Measurements from ENCODE around the gene CHML.

Gene CHML

GRCh38 chr1:241644259-241644658 lies 4.1 kb upstream of the CHML start:
- DNase-seq: no peak

DNA sequence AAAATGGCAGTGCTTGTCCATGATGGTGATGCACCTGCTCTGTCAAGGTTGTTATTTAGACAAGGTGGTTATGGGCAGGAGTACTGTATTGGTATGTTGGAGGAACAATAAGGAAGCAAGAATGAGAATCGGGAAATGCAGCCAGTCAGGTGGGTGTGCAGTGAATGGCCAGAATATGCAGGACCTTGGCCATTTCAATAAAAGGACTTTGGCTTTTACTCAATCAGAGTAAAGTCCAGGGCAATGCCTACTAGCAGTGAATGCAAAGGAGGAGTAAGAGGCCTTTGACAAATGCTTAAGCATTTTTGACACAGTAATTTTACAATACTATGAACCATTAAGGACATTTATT lies 2.4 kb upstream of the CHML start:
- DNase-seq: no peak

- no peak for DNase-seq
Observed at GRCh38 chr1:241641773-241642592, 1.8 kb upstream of the CHML start.

GRCh38 chr1:241640867-241641622 lies 876 bp upstream of the CHML start:
- DNase-seq: no peak

DNA sequence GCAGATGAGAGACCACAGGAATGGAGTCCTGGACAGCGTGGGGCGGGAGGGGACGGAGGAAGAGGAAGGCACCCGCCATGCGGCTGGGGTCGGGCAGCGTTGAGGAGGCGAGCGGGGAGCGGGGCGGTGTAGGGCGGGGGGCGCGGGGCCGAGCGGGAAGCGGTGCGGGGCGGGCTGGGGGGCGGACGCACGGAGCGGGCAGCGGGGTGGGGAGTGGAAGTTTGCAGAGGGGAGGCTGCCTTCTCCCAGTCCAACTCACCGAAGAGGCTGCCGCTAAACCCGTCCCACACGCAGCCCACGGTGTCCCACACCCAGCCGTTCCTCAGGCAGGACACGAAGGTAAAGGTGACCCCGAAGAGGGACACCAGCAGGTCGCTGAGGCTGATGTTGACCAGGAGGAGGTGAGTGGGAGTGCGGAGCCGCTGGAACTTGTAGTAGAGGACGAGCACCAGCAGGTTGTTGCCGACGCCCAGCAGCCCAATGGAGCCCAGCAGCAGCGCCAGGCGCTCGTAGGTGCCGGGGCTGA lies 483 bp downstream of the CHML start:
- no peak for DNase-seq

- DNase-seq: no peak
Observed at GRCh38 chr1:241638909-241639622, 1.1 kb downstream of the CHML start.

- DNase-seq: no peak
Observed at GRCh38 chr1:241638099-241638682, 2.0 kb downstream of the CHML start.

GRCh38 chr1:241637604-241638003 lies 2.6 kb downstream of the CHML start:
- no peak for DNase-seq

DNA sequence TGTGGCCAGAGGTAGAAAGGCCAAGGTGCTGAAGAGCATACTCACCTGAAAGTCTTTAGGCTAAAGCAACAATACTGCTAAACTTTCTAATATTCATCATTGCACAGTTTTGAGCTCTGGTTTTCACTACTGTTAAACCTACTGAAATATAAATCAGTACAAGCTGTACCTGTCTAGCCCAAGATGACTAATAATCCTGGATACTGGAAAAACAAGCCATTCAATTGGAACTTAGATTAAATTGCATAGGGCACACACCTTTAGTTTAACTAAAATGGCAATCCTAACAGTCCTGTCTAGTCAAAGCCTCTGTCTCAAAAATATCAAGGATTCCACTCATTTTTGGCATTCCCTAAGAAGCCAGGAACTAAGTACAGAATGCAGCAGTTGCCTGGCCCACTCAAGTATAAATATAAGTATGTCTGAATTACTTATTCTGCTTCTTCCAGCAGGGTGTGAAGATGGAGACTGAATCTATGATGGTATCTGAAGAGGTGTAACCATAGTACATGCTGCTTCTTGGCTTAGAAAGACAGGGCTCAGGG lies 3.1 kb downstream of the CHML start:
- no peak for DNase-seq

- no peak for DNase-seq
Observed at GRCh38 chr1:241636291-241636690, 3.9 kb downstream of the CHML start.

- DNase-seq: no peak
Observed at GRCh38 chr1:241635556-241636152, 4.5 kb downstream of the CHML start.

- no peak for DNase-seq
Observed at GRCh38 chr1:241632987-241633386, 7.2 kb downstream of the CHML start.

- DNase-seq: no peak
Observed at GRCh38 chr1:241631674-241632073, 8.5 kb downstream of the CHML start.

DNA sequence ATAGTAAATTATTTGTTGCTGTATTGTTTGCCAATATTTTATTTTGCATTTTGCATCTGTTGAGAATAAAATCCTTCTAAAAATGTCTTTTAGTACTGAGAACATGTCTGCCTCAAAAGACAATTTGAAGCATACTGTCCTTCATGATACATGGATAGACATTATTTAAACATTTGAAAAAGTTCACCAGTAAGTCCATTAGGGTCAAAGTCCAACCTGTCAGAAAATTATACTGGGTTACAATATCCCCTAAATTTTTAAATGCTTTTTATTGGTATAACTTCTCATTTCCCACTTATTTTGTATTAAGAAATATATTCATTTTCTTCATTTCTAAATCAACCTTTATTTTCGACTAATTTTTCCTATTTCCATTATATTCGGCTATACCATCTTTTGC lies 9.3 kb downstream of the CHML start:
- DNase-seq: no peak

DNA sequence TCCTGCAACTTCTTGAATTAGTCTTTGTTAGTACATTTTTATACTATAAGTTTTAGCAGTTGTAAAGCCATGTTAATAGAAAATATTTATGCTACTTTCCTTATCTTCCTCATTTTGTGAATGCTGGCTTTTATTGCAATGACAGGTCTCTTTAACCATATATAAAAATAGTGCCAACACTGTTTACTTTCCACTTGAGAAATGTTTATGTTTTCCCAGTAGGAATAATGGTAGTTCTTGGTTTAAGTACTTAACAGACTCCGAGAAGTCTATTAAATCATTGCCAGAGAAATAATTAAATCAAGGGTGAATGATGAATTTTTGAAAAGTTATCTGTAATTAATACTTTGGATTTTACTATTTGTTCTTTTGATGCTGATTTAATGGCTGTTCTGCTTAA lies 9.7 kb downstream of the CHML start:
- no peak for DNase-seq

- no peak for DNase-seq
Observed at GRCh38 chr1:241630005-241630404, 10.2 kb downstream of the CHML start.

- DNase-seq: no peak
Observed at GRCh38 chr1:241627453-241628259, 12.5 kb downstream of the CHML start.

DNA sequence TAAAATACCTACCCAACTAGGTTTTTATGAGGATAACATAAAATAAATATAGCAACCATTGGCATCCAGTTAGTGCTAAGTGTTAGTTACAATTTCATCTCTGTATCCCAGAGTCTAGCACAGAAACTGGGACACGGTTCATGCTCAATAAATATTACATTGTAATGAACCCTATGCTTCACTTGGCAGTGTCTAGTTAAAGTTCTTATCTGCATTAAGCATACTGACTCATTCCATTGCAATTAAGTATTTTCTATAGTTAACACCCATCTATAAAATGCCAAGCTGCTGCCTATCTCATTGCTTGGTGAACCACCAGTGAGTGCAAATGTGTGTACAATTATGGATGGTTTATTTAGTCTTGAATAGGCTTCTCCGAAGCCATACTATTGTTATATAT lies 15.2 kb downstream of the CHML start:
- DNase-seq: no peak

GRCh38 chr1:241622669-241623068 lies 17.5 kb downstream of the CHML start:
- no peak for DNase-seq

DNA sequence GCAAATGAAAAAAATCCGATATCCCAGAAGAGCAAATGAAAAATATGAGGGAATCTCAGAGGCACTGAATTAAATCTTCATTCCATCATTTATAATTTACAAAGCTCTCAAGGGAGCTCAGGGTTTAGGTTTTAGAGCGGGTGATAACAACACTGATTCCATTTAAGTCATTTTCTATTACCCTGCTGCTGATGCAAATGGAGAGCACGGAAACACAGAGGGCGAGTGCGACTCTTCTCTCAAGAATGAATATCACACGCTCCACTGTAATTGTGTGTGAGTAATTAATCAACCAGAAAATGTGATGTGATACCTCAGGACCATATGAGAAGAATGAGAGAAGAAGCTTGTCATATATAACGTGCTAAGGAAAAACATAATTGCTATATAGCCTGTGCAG lies 22.7 kb downstream of the CHML start:
- no peak for DNase-seq
